ENCODE measurements around the gene NUDC. TPM values are rescaled to one million over a fixed set of nuclear protein-coding genes. Genes with fewer than 3 reads are reported as not detected.

NUDC gene
- total and polyA plus RNA-seq, 9 of the 15 experiments (the other 6 are each of a cell fraction or from before 2014, with no cell fraction given) = 9.8 to 234 (median 149) TPM

GRCh38 chr1:26913754-26914619, 7.6 kb upstream of the NUDC start, which contains the start of gene NR0B2 (continued):
- TF ChIP-seq, protein P1, sequence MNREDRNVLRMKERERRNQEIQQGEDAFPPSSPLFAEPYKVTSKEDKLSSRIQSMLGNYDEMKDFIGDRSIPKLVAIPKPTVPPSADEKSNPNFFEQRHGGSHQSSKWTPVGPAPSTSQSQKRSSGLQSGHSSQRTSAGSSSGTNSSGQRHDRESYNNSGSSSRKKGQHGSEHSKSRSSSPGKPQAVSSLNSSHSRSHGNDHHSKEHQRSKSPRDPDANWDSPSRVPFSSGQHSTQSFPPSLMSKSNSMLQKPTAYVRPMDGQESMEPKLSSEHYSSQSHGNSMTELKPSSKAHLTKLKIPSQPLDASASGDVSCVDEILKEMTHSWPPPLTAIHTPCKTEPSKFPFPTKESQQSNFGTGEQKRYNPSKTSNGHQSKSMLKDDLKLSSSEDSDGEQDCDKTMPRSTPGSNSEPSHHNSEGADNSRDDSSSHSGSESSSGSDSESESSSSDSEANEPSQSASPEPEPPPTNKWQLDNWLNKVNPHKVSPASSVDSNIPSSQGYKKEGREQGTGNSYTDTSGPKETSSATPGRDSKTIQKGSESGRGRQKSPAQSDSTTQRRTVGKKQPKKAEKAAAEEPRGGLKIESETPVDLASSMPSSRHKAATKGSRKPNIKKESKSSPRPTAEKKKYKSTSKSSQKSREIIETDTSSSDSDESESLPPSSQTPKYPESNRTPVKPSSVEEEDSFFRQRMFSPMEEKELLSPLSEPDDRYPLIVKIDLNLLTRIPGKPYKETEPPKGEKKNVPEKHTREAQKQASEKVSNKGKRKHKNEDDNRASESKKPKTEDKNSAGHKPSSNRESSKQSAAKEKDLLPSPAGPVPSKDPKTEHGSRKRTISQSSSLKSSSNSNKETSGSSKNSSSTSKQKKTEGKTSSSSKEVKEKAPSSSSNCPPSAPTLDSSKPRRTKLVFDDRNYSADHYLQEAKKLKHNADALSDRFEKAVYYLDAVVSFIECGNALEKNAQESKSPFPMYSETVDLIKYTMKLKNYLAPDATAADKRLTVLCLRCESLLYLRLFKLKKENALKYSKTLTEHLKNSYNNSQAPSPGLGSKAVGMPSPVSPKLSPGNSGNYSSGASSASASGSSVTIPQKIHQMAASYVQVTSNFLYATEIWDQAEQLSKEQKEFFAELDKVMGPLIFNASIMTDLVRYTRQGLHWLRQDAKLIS (CRISPR knock-in tag; IDR thresholded peaks at IDR 0.05) = no peak
- TF ChIP-seq, protein P2, sequence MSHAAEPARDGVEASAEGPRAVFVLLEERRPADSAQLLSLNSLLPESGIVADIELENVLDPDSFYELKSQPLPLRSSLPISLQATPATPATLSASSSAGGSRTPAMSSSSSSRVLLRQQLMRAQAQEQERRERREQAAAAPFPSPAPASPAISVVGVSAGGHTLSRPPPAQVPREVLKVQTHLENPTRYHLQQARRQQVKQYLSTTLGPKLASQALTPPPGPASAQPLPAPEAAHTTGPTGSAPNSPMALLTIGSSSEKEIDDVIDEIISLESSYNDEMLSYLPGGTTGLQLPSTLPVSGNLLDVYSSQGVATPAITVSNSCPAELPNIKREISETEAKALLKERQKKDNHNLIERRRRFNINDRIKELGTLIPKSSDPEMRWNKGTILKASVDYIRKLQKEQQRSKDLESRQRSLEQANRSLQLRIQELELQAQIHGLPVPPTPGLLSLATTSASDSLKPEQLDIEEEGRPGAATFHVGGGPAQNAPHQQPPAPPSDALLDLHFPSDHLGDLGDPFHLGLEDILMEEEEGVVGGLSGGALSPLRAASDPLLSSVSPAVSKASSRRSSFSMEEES (CRISPR knock-in tag; IDR thresholded peaks at IDR 0.05) = no peak
- TF ChIP-seq ZNF398 (CRISPR knock-in tag; IDR thresholded peaks at IDR 0.05) (no peak), ZNF551 (CRISPR knock-in tag; IDR thresholded peaks at IDR 0.05) (no peak), ZNF436 (CRISPR knock-in tag; IDR thresholded peaks at IDR 0.05) (no peak), RB1 (IDR thresholded peaks at IDR 0.05; ENCODE audit: low read depth) (0 out of 2 replicates have a peak, but pooled peaks have one; percentile 34), RBM25 (IDR thresholded peaks at IDR 0.05; ENCODE audit: low read depth, low read length, severe bottlenecking) (no peak), DACH1 (IDR thresholded peaks at IDR 0.05; ENCODE audit: partially characterized antibody) (no peak), NEUROD1 (IDR thresholded peaks at IDR 0.05; ENCODE audit: borderline replicate concordance, low read depth, low read length, partially characterized antibody) (peak; percentile 16), MCM5 (IDR thresholded peaks at IDR 0.05; ENCODE audit: low read depth) (no peak), HMG20B (CRISPR knock-in tag; IDR thresholded peaks at IDR 0.05) (no peak), ZNF830 (CRISPR knock-in tag; IDR thresholded peaks at IDR 0.05) (no peak), EP400 (IDR thresholded peaks at IDR 0.05) (peak; percentile 63), ZNF354B (CRISPR knock-in tag; IDR thresholded peaks at IDR 0.05) (no peak)
- TF ChIP-seq, protein P3, sequence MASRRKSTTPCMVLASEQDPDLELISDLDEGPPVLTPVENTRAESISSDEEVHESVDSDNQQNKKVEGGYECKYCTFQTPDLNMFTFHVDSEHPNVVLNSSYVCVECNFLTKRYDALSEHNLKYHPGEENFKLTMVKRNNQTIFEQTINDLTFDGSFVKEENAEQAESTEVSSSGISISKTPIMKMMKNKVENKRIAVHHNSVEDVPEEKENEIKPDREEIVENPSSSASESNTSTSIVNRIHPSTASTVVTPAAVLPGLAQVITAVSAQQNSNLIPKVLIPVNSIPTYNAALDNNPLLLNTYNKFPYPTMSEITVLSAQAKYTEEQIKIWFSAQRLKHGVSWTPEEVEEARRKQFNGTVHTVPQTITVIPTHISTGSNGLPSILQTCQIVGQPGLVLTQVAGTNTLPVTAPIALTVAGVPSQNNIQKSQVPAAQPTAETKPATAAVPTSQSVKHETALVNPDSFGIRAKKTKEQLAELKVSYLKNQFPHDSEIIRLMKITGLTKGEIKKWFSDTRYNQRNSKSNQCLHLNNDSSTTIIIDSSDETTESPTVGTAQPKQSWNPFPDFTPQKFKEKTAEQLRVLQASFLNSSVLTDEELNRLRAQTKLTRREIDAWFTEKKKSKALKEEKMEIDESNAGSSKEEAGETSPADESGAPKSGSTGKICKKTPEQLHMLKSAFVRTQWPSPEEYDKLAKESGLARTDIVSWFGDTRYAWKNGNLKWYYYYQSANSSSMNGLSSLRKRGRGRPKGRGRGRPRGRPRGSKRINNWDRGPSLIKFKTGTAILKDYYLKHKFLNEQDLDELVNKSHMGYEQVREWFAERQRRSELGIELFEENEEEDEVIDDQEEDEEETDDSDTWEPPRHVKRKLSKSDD (conservative IDR thresholded peaks at IDR 0.05; ENCODE audit: low read length) = no peak
- TF ChIP-seq, protein P4, sequence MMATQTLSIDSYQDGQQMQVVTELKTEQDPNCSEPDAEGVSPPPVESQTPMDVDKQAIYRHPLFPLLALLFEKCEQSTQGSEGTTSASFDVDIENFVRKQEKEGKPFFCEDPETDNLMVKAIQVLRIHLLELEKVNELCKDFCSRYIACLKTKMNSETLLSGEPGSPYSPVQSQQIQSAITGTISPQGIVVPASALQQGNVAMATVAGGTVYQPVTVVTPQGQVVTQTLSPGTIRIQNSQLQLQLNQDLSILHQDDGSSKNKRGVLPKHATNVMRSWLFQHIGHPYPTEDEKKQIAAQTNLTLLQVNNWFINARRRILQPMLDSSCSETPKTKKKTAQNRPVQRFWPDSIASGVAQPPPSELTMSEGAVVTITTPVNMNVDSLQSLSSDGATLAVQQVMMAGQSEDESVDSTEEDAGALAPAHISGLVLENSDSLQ (IDR thresholded peaks at IDR 0.05) = no peak
